HEK293 (cell line): ENCODE data around the gene SERPINI1.

ENCODE experiments used
- KLF10 ChIP-seq: fragments of 450-650 bp; IDR thresholded peaks from 2 replicates; pipeline ENCODE4 v1.5.1; 2018; ENCODE audit warnings: missing biosample characterization, mild to moderate bottlenecking, missing genetic modification characterization
- ZNF2 ChIP-seq: fragments of 450-650 bp; formaldehyde crosslinking; IDR thresholded peaks from 2 replicates; pipeline ENCODE4 v1.5.1; 2016; ENCODE audit warnings: missing biosample characterization, missing genetic modification characterization

DNA sequence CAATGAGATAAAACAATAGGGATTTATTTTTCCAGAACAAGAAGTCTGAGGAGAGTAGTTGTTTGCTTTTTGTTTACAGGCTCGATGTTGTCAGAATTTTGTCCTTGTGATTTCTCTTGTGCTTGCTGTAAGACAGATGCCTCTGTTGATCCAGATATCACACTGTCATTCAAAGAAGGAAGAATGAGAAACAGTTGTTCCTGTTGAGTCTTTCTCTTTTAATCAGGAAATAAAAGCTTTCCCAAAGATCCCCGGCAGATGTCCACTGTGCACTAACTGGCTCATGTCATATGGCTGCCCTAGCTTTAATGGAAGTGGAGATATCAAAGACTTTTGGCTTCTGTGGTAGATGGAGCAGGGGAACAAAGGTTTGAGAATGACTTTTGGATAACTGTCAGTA lies 6.8 kb downstream of the SERPINI1 start:
- no peak for TF ChIP-seq KLF10 (tag by site-specific recombination)
- TF ChIP-seq ZNF2 (tag by site-specific recombination) = no peak
